HEK293T (cell line): ENCODE measurements around the gene GPRC5A.

Experiments used
- CTCF ChIA-PET: fragments of 350-600 bp; formaldehyde crosslinking; extraction: SDS; loops from one replicate; lab custom pipeline; 2021; ENCODE audit warnings: antibody characterized with exemption, inconsistent platforms; lab: Yijun Ruan, JAX
- POLR2A ChIA-PET: fragments of 350-600 bp; formaldehyde crosslinking; extraction: SDS; loops from one replicate; lab custom pipeline; 2020; ENCODE audit warnings: antibody characterized with exemption, inconsistent platforms; lab: Yijun Ruan, JAX
- DNase-seq: peaks from one replicate; pipeline ENCODE4 v3.0.0; 2012; ENCODE audit warnings: mixed read lengths; ENCODE audit errors: extremely low spot score
- ARNT ChIP-seq: fragments of 450-650 bp; IDR thresholded peaks from 2 replicates; pipeline ENCODE4 v1.6.1; 2017; ENCODE audit warnings: mild to moderate bottlenecking
- BHLHE40 ChIP-seq: fragments of 450-650 bp; IDR thresholded peaks from 2 replicates; pipeline ENCODE4 v1.6.1; 2016; ENCODE audit warnings: mild to moderate bottlenecking, moderate library complexity, borderline replicate concordance
- CTBP1 ChIP-seq: fragments of 450-650 bp; IDR thresholded peaks from 2 replicates; pipeline ENCODE4 v1.6.1; 2016; ENCODE audit warnings: borderline replicate concordance
- ELF4 ChIP-seq: fragments of 450-650 bp; IDR thresholded peaks from 2 replicates; pipeline ENCODE4 v1.6.1; 2017; ENCODE audit warnings: antibody characterized with exemption
- FOXA1 ChIP-seq: fragments of 450-650 bp; IDR thresholded peaks from 2 replicates; pipeline ENCODE4 v1.6.1; 2016; ENCODE audit warnings: mild to moderate bottlenecking
- FOXK2 ChIP-seq: fragments of 450-650 bp; IDR thresholded peaks from 2 replicates; pipeline ENCODE4 v1.6.1; 2016; ENCODE audit warnings: mild to moderate bottlenecking
- FOXM1 ChIP-seq: fragments of 450-650 bp; IDR thresholded peaks from 2 replicates; pipeline ENCODE4 v1.6.1; 2017; ENCODE audit warnings: mild to moderate bottlenecking, borderline replicate concordance
- HDGF ChIP-seq: fragments of 450-650 bp; IDR thresholded peaks from 2 replicates; pipeline ENCODE4 v1.6.1; 2017; ENCODE audit warnings: antibody characterized with exemption, borderline replicate concordance
- L3MBTL2 ChIP-seq: fragments of 450-650 bp; conservative IDR thresholded peaks from 2 replicates; pipeline ENCODE4 v1.6.1; 2016; ENCODE audit warnings: mild to moderate bottlenecking
- LEF1 ChIP-seq: fragments of 450-650 bp; IDR thresholded peaks from 2 replicates; pipeline ENCODE4 v1.6.1; 2017; ENCODE audit warnings: mild to moderate bottlenecking, borderline replicate concordance
- NFRKB ChIP-seq: fragments of 450-650 bp; IDR thresholded peaks from 2 replicates; pipeline ENCODE4 v1.6.1; 2016; ENCODE audit warnings: mild to moderate bottlenecking, moderate library complexity
- SP1 ChIP-seq: fragments of 450-650 bp; IDR thresholded peaks from 2 replicates; pipeline ENCODE4 v1.6.1; 2017
- SUZ12 ChIP-seq: fragments of 450-650 bp; IDR thresholded peaks from 2 replicates; pipeline ENCODE4 v1.6.1; 2016; ENCODE audit warnings: mild to moderate bottlenecking
- TARDBP ChIP-seq: fragments of 450-650 bp; IDR thresholded peaks from 2 replicates; pipeline ENCODE4 v1.6.1; 2016
- ZNF384 ChIP-seq: fragments of 450-650 bp; IDR thresholded peaks from 2 replicates; pipeline ENCODE4 v1.6.1; 2016
- TF ChIP-seq, protein P1 (sequence below): fragments of 450-650 bp; IDR thresholded peaks from 2 replicates; pipeline ENCODE4 v1.6.1; 2016

The GPRC5A gene

DNA sequence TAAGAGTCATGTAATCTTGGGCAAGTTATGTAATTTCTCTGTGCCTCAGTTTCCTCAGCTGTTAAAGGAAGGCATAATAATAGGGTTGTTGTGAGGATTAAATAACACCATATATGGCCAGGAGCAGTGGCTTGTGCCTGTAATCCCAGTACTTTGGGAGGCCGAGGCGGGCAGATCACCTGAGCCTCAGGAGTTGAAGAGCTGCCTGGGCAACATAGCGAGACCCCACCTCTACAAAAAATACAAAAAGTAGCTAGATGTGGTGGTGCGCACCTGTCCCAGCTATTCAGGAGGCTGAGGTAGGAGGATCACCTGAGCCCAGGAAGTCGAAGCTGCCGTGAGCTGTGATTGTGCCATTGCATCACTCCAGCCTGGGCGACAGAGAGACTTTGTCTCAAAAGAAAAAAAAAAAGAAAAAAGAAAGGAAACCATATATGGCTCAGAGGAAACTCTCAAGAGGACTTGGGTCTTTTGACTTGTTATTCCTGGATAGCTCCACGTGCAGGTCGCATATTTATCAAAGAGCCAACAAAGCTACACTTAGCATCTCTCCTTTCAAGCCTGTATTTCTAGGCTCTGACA, 6.9 kb downstream of the GPRC5A start:
- ChIA-PET CTCF (interaction anchor here (0.9 to 1.2 kb wide), 3 partner anchors 18 to 62 kb away, joined by 3 read pairs; no protein-coding TSS in a partner anchor), POLR2A (no interaction called here)

DNA sequence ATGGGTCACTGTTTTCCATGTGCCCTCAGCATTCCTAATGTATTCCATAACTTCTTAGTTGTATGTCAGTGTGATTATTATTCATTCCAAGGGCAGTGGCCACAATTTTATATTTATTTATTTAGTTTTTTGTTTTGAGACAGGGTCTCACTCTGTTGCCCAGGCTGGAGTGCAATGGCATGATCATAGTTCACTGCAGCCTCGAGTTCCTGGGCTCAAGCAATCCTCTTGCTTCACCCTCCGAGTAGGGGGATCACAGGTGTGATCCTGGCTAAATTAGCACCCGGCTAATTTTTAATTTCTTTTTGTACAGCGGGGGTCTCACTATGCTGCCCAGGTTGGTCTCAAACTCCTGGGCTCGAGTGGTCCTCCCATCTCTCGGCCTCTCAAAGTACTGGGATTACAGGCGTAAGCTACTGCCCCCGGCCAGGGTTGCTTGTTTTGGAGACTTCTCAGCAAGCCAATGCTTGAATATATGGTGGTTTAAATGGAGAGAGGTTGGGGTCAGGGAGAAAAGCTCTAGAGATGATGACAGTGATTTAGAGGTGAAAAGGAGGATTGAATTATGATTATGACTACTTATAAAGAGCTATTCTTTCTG, 7.6 kb downstream of the GPRC5A start:
- ChIA-PET POLR2A (interaction anchor here (2.0 kb wide), 1 partner anchor 8 kb away, joined by 9 read pairs; the partner anchor contains the start of gene GPRC5A), CTCF (interaction anchor here (0.9 to 1.2 kb wide), 2 partner anchors 17 to 61 kb away, joined by 3 read pairs; no protein-coding TSS in a partner anchor)
- no peak for DNase-seq
- TF ChIP-seq NFRKB: no peak
- TF ChIP-seq HDGF: no peak
- TF ChIP-seq FOXK2: no peak
- TF ChIP-seq SP1: no peak

More for the DNA sequence above, 6.9 kb downstream of the GPRC5A start:
- DNase-seq: no peak
- TF ChIP-seq, protein P1, sequence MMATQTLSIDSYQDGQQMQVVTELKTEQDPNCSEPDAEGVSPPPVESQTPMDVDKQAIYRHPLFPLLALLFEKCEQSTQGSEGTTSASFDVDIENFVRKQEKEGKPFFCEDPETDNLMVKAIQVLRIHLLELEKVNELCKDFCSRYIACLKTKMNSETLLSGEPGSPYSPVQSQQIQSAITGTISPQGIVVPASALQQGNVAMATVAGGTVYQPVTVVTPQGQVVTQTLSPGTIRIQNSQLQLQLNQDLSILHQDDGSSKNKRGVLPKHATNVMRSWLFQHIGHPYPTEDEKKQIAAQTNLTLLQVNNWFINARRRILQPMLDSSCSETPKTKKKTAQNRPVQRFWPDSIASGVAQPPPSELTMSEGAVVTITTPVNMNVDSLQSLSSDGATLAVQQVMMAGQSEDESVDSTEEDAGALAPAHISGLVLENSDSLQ: no peak
- TF ChIP-seq FOXM1 (no peak), BHLHE40 (no peak), ELF4 (no peak), SP1 (no peak), L3MBTL2 (no peak), CTBP1 (no peak), FOXK2 (no peak), LEF1 (no peak), ZNF384 (no peak), FOXA1 (no peak)

DNA sequence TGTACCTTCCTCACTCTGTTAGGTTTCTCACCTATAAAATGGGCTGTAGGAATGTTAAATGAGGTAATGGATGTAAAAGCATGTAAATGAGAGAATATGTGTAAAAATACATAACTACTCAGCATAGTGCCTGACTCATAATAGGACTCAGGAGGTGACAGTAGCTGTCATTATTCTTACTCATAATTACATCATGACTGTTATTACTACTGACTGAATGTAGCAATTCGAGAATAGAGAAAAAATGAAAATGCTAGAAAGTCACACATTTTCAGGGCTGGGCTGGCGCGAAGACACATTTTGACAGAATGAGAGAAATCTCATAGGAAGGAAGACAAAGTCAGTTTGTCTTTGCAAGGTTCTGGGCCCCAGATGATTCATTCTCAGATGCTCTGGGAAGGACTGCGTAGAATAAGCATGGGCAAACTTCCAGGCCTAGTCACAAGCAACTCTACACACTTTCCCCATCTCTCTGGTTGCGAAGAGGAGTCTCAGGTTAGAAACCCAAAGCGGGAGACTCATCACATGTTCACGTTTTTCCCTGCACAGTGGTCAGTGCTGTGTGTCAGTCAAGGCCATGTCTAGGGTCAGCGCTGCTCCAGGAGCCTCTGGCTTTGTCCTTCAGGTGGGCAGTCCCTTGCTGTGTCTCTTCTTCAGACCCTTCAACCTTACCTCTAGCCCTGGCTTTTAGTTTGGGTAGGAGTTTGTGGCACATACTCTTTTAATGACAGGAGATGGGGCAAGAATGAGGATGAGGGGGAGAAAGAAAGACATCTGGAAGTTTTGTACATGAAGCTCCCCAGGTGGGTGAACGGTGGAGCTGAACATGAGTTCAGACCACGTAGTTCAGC, 8.4 kb downstream of the GPRC5A start:
- CTCF ChIA-PET: interaction anchor here (0.5 kb wide), 1 partner anchor 302 kb away, joined by 3 read pairs; no protein-coding TSS in a partner anchor

DNA sequence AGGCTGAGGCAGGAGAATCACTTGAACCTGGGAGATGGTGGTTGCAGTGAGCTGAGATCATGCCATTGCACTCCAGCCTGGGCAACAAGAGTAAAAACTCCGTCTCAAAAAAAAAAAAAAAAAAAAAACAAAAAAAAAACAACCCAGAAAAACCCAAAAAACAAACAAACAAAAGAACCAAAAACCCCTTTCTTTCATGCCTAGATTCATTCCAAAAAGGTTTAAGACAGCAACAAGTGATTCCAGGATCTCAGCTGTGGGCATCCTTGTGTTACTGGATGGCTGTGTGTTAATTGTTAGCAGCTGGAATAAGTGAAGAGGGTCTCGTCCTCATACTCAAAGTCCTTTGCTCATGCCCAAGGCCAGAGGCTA, 9.4 kb downstream of the GPRC5A start:
- ChIA-PET CTCF (interaction anchor here (0.8 to 0.9 kb wide), 2 partner anchors 39 to 64 kb away, joined by 3 to 4 read pairs; no protein-coding TSS in a partner anchor), POLR2A (interaction anchor here (1.2 to 2.0 kb wide), 3 partner anchors 9 to 114 kb away, joined by 3 to 9 read pairs (median 5); partner anchors contain the start of gene GPRC5A)
- DNase-seq: no peak
- TF ChIP-seq, protein P1: no peak
- TF ChIP-seq FOXA1 (no peak), CTBP1 (no peak), ZNF384 (peak; percentile 67; the same call in 1 of the 2 replicates), ELF4 (no peak), HDGF (no peak)

More for the DNA sequence above, 8.4 kb downstream of the GPRC5A start:
- POLR2A ChIA-PET: interaction anchor here (1.4 to 2.0 kb wide), 2 partner anchors 8 to 113 kb away, joined by 5 to 9 read pairs; partner anchors contain the start of gene GPRC5A
- TF ChIP-seq FOXA1: no peak
- TF ChIP-seq SUZ12: no peak
- TF ChIP-seq LEF1: no peak
- no peak for TF ChIP-seq BHLHE40
- TF ChIP-seq FOXK2: no peak
- no peak for TF ChIP-seq ARNT
- no peak for TF ChIP-seq SP1
- TF ChIP-seq FOXM1: no peak
- TF ChIP-seq ZNF384: no peak
- TF ChIP-seq NFRKB: no peak
- TF ChIP-seq, protein P1: no peak
- no peak for DNase-seq

DNA sequence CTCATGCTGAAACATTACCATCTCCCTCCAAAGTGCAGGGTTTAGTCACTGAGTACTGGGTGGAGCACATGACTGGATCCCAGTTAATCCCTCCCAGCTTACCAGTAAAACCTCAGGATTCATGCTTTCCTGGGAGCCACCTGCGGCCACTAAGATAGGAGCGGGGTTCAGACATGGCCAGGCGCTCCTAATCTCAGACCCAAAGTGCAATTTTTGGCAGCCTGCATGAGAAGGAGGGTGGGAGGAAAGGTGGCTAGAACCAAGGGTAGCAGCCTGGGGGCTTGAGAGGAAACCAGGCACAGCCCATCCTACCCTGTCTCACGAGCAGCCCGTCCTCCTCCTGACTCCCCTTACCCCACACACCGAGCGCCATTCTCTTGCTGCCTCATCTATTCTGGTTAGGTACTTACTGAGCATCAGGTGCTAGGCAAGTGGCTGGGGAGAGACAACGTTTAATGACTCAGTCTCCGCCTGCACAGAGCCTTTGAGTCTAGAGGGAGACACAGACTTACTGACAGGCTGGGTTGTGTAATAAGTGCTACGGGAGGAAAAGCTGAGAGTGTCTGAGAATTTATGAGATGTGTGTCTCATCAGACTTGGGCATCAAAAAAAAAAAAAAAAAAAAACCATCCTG, 9.9 kb downstream of the GPRC5A start:
- TF ChIP-seq TARDBP (no peak), HDGF (no peak), ZNF384 (no peak)
- ChIA-PET CTCF (interaction anchor here (0.6 to 0.9 kb wide), 3 partner anchors 39 to 65 kb away, joined by 3 to 4 read pairs (median 3); no protein-coding TSS in a partner anchor), POLR2A (interaction anchor here (1.2 to 1.4 kb wide), 2 partner anchors 10 to 114 kb away, joined by 3 to 5 read pairs; partner anchors contain the start of gene GPRC5A)
- DNase-seq: no peak
